RPMI7951 (cell line): Measurements from ENCODE around the gene PPWD1. TPM values are rescaled to one million over a fixed set of nuclear protein-coding genes. Genes with fewer than 3 reads are reported as not detected.
A peak's percentile ranks its signal among the peaks of the same experiment; 100 is the strongest.
"Not testable (repeated sequence)": the region's sequence is repeated elsewhere in the genome, so short reads cannot be mapped to it uniquely, and the experiment has no call there.

Experiments used
- DNase-seq: peaks from one replicate; pipeline ENCODE4 v3.0.0-alpha.2; 2012; ENCODE audit warnings: low read depth
- total RNA-seq: library from RNA; depleted of rRNA; stranded (reverse); fragments of >200 nt; shearing (Covaris generic); gene quantifications from 2 replicates; pipeline ENCODE4 v1.2.3, GENCODE V29; 2014; rRNA removed

Gene PPWD1
- total RNA-seq: 26.7 and 27.5 TPM in 2 replicates

- DNase-seq: peak; percentile 92
These were observed at the start of gene PPWD1, which contains the start of gene CENPK for GRCh38 chr5:65562731-65563701. TSS of gene PPWD1 (plus strand) at chr5:65563296. CDS start at chr5:65563311, 15 bp downstream. TSS of gene CENPK (minus strand) at chr5:65563168. CDS start at chr5:65554907, 8,261 bp downstream.

- DNase-seq: no peak
These were observed 37.4 kb upstream of the PPWD1 start for GRCh38 chr5:65525726-65526125.

GRCh38 chr5:65530904-65531303 lies 32.2 kb upstream of the PPWD1 start:
- DNase-seq: no peak

GRCh38 chr5:65535529-65535987 lies 27.5 kb upstream of the PPWD1 start:
- DNase-seq: no peak

- peak; percentile 15 for DNase-seq
These were observed 23.3 kb upstream of the PPWD1 start for GRCh38 chr5:65539827-65540226.

GRCh38 chr5:65544473-65544872 lies 18.6 kb upstream of the PPWD1 start:
- DNase-seq: no peak

- DNase-seq: no peak
These were observed 17.0 kb upstream of the PPWD1 start for GRCh38 chr5:65546141-65546540.

GRCh38 chr5:65548281-65548680 lies 14.8 kb upstream of the PPWD1 start:
- DNase-seq: no peak

GRCh38 chr5:65553941-65554340 lies 9.2 kb upstream of the PPWD1 start:
- no peak for DNase-seq

- DNase-seq: no peak
These were observed 7.8 kb upstream of the PPWD1 start for GRCh38 chr5:65555287-65555686.

- DNase-seq: no peak
These were observed 6.9 kb upstream of the PPWD1 start for GRCh38 chr5:65556181-65556580.

GRCh38 chr5:65556718-65557117 lies 6.4 kb upstream of the PPWD1 start:
- no peak for DNase-seq

- peak; percentile 1 for DNase-seq
These were observed 681 bp downstream of the PPWD1 start for GRCh38 chr5:65563777-65564176.

- DNase-seq: no peak
These were observed 3.4 kb downstream of the PPWD1 start for GRCh38 chr5:65566505-65566904.

- no peak for DNase-seq
These were observed 7.6 kb downstream of the PPWD1 start for GRCh38 chr5:65570598-65571226.

GRCh38 chr5:65577141-65577540 lies 14.0 kb downstream of the PPWD1 start:
- DNase-seq: peak; percentile 0

- DNase-seq: no peak
These were observed 25.6 kb downstream of the PPWD1 start for GRCh38 chr5:65588694-65589093.

- DNase-seq: not testable (repeated sequence)
These were observed 38.7 kb downstream of the PPWD1 start for GRCh38 chr5:65601761-65602160.

GRCh38 chr5:65611524-65611923 lies 48.4 kb downstream of the PPWD1 start:
- no peak for DNase-seq

GRCh38 chr5:65612298-65612907 lies 49.3 kb downstream of the PPWD1 start:
- no peak for DNase-seq

- DNase-seq: no peak
These were observed 56.9 kb downstream of the PPWD1 start for GRCh38 chr5:65620021-65620420.

GRCh38 chr5:65621961-65622360 lies 58.9 kb downstream of the PPWD1 start:
- not testable (repeated sequence) for DNase-seq
